Dermis blood vessel endothelial cell (primary cell): ENCODE data around the gene NRDE2. TPM values are rescaled to one million over a fixed set of nuclear protein-coding genes. Genes with fewer than 3 reads are reported as not detected.
"Not testable (repeated sequence)": the region's sequence is repeated elsewhere in the genome, so short reads cannot be mapped to it uniquely, and the experiment has no call there.

ENCODE experiments used
- DNase-seq: peaks from one replicate; pipeline ENCODE4 v3.0.0; 2010
- total RNA-seq: library from RNA; depleted of rRNA; stranded (reverse); fragments of >200 nt; gene quantifications from 2 replicates; pipeline ENCODE4 v1.2.3, GENCODE V29; 2014

Gene NRDE2
- total RNA-seq, 1 donor from 2014 or later, result 12.3 TPM

GRCh38 chr14:90266441-90267154 is 65.1 kb downstream of the NRDE2 start:
- no peak for DNase-seq

GRCh38 chr14:90263748-90264449 is 67.8 kb downstream of the NRDE2 start:
- no peak for DNase-seq

DNA sequence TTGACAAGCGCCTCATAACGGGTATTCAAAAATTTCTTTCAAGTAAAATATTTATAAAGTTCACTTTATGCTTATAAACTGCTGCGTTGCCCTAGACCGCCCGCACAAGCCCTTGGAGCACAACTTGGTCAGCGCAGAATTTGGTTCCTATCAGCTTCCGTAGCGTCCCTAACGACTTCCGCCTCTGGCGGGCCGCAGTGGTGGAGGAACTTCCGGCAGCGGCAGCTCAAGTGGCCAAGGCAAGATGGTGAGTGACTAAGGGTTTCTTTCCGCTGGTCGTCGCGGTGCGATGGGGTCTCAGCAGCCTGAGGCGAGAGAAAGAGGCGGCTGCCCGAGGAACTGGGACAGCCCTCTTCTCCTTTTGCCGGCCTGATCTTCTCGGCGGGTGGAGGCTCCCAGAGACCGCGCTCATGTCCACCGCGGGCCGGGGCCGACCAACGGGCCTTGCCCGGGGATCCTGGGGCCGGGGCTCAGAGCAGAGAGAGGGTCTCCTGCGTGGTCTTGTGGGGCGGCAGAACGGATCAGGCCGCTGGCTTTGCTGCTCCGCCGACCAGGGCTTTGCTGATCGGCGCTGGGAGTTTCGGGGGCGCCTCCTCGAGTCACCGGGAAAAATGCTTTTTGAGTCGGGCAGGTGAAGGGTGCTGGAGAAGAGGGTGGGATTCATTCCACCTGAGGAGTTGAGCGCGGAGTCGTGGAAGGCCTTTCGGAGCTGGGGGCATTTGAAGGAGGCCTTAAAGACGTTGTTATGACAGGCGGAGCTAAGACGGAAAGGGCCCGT is 75.2 kb downstream of the NRDE2 start, which contains the start of gene PSMC1:
TSS of gene PSMC1 (plus strand) at position 200 of the 778 bp plus-strand sequence. CDS start at position 245, 45 bp downstream.
- peak; percentile 97 for DNase-seq

- DNase-seq, result no peak
These were observed 75.9 kb downstream of the NRDE2 start for GRCh38 chr14:90255871-90256270.

DNA sequence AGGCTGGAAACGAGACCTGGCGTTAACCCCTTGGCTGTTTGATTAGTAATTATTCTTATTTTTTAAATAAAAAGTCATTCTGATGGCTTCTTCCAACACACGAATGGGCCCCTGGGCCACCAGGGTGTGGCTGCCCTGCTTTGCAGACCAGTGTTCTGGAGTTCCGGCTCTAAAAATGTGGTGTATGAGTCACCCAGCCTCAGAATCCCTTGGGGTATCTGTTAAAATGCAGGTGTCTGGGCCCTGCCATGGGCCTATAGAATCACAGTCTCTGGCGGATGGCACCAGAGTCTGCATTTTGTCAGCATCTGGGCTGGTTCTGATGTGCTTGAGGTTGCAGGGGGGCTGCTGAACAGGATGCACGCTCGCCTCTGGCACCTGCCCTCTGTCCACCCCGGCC is 77.9 kb downstream of the NRDE2 start:
- DNase-seq, result no peak

DNA sequence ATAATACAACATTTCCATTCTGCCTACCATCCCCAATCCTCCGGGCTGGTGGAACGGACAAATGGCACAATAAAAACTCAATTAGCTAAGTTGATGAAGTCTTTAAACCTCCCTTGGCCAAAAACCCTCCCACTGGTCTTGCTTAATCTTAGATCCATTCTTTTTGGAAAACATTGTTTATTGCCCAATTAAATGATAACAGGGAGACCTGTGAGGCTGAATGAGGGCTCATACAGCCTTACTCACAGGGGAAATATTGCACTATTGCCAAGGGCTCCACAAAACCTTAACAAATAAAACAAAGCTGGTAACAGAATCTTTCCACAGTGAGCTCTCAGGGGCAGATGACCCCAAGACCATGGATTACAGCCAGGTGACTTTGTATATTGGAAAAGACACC is 83.1 kb downstream of the NRDE2 start:
- DNase-seq, result no peak

- DNase-seq, result not testable (repeated sequence)
These were observed 84.3 kb downstream of the NRDE2 start for GRCh38 chr14:90247441-90247840.

DNA sequence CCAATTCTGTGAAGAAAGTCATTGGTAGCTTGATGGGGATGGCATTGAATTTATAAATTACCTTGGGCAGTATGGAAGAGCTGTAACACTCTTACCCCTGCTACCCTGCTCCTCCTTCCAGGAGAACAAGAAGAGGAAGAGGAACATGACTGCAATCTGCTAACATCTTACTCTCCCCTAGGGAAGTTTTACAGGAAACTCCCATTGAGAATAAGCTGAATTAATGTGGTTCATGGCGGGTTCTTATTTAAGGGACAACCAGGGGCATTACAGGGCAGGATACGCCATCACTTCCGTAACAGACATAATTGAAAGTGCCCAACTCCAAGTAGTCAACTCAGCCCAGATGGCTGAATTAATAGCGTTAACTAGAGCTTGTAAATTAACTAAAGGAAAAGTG is 84.8 kb downstream of the NRDE2 start:
- DNase-seq, result no peak

DNA sequence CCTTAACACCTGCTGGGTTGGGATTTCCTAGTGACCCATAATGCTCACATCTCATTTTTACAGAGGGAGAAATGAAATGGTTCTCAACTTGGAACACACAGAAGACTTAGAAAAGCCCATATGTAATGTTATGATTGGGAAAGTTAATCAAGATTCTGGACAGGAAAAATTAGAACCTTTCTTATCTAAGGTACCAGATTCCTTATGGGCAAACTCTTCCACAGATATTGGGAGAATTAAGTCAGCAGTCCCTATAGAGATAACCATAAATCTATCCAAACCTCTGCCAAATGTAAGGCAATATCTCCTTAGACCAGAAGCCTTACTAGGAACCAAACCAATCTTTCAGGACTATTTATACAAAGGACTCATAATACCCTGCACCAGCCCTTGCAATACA is 89.3 kb downstream of the NRDE2 start:
- DNase-seq, result no peak

- DNase-seq, result peak; percentile 19
These were observed 92.6 kb downstream of the NRDE2 start for GRCh38 chr14:90239139-90239538.

GRCh38 chr14:90235179-90235976 is 96.4 kb downstream of the NRDE2 start:
- peak; percentile 80 for DNase-seq

DNA sequence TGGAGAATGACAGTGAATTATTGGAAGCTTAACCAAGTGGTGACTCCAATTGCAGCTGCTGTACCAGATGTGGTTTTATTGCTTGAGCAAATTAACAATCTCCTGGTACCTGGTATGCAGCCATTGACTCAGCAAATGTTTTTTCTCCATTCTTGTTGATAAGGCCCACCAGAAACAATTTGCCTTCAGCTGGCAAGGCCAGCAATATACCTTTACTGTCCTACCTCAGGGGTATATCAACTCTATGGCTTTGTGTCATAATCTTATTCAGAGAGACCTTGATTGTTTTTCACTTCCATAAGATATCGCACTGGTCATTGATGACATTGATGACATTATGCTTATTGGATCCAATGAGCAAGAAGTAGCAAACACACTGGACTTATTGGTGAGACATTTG is 101.8 kb downstream of the NRDE2 start:
- DNase-seq, result not testable (repeated sequence)

- DNase-seq, result no peak
These were observed 103.3 kb downstream of the NRDE2 start for GRCh38 chr14:90228478-90228877.

Other genes with a start within 250 kb of the NRDE2 start
- 179 and 245 TPM in 2 replicates for gene PSMC1, start 75.4 kb downstream of the NRDE2 start, total RNA-seq
- gene CALM1, start 65.1 kb upstream of the NRDE2 start, total RNA-seq, result 551 and 736 TPM in 2 replicates